Measurements from ENCODE around the gene SHCBP1.

DNA sequence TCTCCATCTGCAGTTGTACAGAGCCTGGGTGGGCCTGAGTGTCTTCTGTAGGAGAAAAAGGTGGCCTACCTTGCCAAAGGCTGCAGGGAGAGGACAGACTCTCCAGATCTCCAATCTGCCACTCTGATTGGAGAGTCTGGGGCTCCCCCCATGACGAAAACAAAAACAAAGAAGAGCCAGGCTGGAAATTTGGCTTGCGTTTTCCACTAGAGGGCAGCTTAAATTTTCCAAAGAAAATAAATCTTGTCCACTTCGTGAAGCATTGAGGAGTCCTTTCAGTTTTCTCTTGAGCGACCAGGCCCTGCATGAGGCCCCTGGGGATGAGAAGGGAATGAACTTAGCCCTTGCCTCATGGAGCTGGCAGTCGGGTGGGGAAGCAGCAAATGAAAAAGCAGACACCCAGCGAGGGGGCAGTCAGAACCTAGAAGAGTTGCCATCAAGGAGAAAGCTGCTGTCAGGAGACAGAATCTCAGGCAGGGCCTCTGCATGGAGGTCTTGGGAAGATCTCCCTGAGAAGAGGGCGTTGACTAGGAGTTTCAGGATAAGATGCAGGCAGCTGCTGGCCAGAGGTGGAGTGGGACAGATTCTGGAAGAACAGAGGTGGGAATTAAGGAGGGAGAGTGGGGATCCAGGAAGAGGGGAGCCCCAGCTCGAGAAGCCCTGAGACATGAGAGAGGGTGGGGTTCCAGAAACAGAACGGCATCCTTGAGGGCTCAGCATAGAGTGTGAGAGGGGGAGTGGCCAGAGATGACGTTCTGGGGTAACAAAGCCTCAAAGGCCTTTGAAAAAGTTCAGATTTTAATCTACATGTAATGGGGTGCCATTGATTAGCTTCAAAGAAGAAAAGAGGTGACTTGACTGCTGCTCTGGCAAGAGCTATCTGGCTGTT, 8.4 kb upstream of the SHCBP1 start:
- no peak for TF ChIP-seq CTCF (IDR thresholded peaks at IDR 0.05)
- TF ChIP-seq POLR2A (IDR thresholded peaks at IDR 0.05) = no peak
- no peak for TF ChIP-seq POLR2AphosphoS5 (IDR thresholded peaks at IDR 0.05)

Data from suprapubic skin (tissue), 4 donors.